ENCODE data around the gene HACD1.

- TF ChIP-seq, protein P1, sequence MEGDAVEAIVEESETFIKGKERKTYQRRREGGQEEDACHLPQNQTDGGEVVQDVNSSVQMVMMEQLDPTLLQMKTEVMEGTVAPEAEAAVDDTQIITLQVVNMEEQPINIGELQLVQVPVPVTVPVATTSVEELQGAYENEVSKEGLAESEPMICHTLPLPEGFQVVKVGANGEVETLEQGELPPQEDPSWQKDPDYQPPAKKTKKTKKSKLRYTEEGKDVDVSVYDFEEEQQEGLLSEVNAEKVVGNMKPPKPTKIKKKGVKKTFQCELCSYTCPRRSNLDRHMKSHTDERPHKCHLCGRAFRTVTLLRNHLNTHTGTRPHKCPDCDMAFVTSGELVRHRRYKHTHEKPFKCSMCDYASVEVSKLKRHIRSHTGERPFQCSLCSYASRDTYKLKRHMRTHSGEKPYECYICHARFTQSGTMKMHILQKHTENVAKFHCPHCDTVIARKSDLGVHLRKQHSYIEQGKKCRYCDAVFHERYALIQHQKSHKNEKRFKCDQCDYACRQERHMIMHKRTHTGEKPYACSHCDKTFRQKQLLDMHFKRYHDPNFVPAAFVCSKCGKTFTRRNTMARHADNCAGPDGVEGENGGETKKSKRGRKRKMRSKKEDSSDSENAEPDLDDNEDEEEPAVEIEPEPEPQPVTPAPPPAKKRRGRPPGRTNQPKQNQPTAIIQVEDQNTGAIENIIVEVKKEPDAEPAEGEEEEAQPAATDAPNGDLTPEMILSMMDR (IDR thresholded peaks at IDR 0.05; ENCODE audit: poor library complexity, severe bottlenecking), result no peak
- TF ChIP-seq EZH2 (IDR thresholded peaks at IDR 0.05; ENCODE audit: borderline replicate concordance, insufficient read depth, low read length, poor library complexity, severe bottlenecking) (no peak), POLR2AphosphoS5 (IDR thresholded peaks at IDR 0.05) (no peak)
Measured at GRCh38 chr10:17576768-17577167, 40.4 kb downstream of the HACD1 start.
